Prostate gland (tissue), 2 donors: ENCODE data around the gene CTXND1. TPM values are rescaled to one million over a fixed set of nuclear protein-coding genes. Genes with fewer than 3 reads are reported as not detected.

Experiments
- DNase-seq: peaks from one replicate; pipeline ENCODE4 v3.0.0-alpha.2; 2019; ENCODE audit warnings: low spot score
- H3K27ac ChIP-seq, 2 donors: fragments of 200-600 bp; sonication (generic); 2 replicates each; pipeline ENCODE4 v1.5.1; 2017 to 2019
- H3K27me3 ChIP-seq: fragments of 200-600 bp; sonication (generic); replicated peaks from 2 replicates; pipeline ENCODE4 v1.5.1; 2019; ENCODE audit not compliant: insufficient read depth
- H3K36me3 ChIP-seq, 2 donors: fragments of 200-600 bp; sonication (generic); 1 replicate in 1 of 2; 2 replicates in 1 of 2; pipeline versions ENCODE4 v1.5.1 to v1.8.1; 2017 to 2019
- H3K4me1 ChIP-seq: fragments of 200-600 bp; sonication (generic); replicated peaks from 2 replicates; pipeline ENCODE4 v1.5.1; 2019
- H3K4me3 ChIP-seq, 2 donors: fragments of 200-600 bp; sonication (generic); 2 replicates each; pipeline ENCODE4 v1.5.1; 2017 to 2019
- H3K9me3 ChIP-seq: fragments of 200-600 bp; sonication (generic); 2 replicates; pipeline ENCODE4 v1.5.1; 2017
- POLR2A ChIP-seq: fragments of 450-650 bp; IDR thresholded peaks from one replicate; pipeline ENCODE4 v1.6.1; 2016; ENCODE audit warnings: antibody characterized with exemption, mild to moderate bottlenecking
- POLR2AphosphoS5 ChIP-seq: sonication (generic); formaldehyde crosslinking; IDR thresholded peaks from one replicate; pipeline ENCODE4 v1.6.1; 2017; ENCODE audit warnings: antibody characterized with exemption
- WGBS: methylation state at CpG from one replicate; pipeline ENCODE4 v1.1.5; 2018; 5-methylcytosine and 5-hydroxymethylcytosine counted together
- intact Hi-C: fragments of 100-400 bp; cut with DNase I; formaldehyde crosslinking; loops from one replicate; pipeline ENCODE4 v1.14.2; 2022
- total RNA-seq, 2 donors: library from RNA; depleted of rRNA; stranded (reverse); fragments of >200 nt; gene quantifications; one replicate each; pipeline ENCODE4 v1.1.0, GENCODE V29; 2016
- TF ChIP-seq, protein P1 (sequence below), 4 experiments: fragments of 200-600 bp in 2 of 4; fragments of 450-650 bp in 2 of 4; sonication (generic) in 2 of 4; IDR thresholded peaks; 1 replicate in 3 of 4; 2 replicates in 1 of 4; pipeline ENCODE4 v1.5.1; 2016 to 2019; ENCODE audit warnings: antibody characterized with exemption in 4 of 4, mild to moderate bottlenecking in 2 of 4, moderate library complexity in 2 of 4

Gene CTXND1
- total RNA-seq, 2 donors from 2014 or later: 0.96 TPM; not detected in 1

DNA sequence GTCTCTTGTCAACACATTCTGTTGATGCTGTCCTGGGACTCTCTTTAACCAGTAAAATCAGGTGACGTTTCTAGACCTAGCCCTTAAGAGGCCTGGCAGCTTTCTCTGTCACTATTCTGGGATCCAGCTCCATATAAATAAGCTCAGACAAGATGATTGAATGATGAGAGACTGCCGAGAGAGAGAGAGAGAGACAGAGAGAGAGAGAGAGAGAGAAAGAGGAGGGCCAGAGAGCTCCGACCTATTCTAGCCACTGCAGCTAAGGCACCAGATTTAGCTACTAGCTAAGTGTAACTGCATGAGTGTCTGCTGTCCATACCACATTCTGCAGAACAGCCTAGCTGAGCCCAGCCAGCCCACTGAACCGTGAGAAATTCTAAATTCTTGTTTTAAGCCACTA is 36.1 kb upstream of the CTXND1 start:
- Histone ChIP-seq H3K4me1 (no peaks in the 10 kb centered on the region), H3K9me3 (no peaks in the 10 kb centered on the region), H3K36me3 (no peaks in the 10 kb centered on the region), H3K27me3 (no peaks in the 10 kb centered on the region), H3K27ac (no peak overlapping the region), H3K4me3 (no peak overlapping the region)
- TF ChIP-seq POLR2A: no peak
- TF ChIP-seq POLR2AphosphoS5: no peak
- TF ChIP-seq, protein P1, sequence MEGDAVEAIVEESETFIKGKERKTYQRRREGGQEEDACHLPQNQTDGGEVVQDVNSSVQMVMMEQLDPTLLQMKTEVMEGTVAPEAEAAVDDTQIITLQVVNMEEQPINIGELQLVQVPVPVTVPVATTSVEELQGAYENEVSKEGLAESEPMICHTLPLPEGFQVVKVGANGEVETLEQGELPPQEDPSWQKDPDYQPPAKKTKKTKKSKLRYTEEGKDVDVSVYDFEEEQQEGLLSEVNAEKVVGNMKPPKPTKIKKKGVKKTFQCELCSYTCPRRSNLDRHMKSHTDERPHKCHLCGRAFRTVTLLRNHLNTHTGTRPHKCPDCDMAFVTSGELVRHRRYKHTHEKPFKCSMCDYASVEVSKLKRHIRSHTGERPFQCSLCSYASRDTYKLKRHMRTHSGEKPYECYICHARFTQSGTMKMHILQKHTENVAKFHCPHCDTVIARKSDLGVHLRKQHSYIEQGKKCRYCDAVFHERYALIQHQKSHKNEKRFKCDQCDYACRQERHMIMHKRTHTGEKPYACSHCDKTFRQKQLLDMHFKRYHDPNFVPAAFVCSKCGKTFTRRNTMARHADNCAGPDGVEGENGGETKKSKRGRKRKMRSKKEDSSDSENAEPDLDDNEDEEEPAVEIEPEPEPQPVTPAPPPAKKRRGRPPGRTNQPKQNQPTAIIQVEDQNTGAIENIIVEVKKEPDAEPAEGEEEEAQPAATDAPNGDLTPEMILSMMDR (IDR thresholded peaks at IDR 0.05): no peak
- DNase-seq: no peak
- WGBS: 57% methylated on average over 4 of the region's 4 CpGs
- intact Hi-C loops: no loop called here

DNA sequence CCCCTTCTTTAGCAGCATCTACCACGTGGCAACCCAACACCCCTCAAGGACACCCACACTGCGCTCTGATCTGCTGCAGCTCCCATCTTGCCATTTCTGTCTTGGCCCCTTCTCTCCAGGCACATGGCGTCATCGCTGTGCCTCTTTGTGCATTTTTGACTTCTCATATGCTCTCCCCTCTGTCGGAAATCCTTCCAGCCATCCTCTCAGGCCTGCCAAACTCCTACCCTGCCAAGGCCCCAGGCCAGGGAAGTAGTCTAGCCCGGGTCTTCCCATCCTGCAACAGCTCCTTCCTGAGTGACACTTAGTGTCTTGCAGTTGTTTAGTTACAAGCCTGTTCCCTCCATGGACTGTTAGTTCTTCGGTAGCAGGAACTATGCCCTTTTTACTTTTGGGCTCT is 34.0 kb upstream of the CTXND1 start:
- 78% methylated on average over 7 of the region's 7 CpGs for WGBS
- Histone ChIP-seq H3K27me3 (no peaks in the 10 kb centered on the region), H3K27ac (no peak overlapping the region), H3K4me1 (no peaks in the 10 kb centered on the region), H3K36me3 (no peaks in the 10 kb centered on the region), H3K4me3 (no peak overlapping the region), H3K9me3 (no peaks in the 10 kb centered on the region)
- no peak for DNase-seq
- intact Hi-C loops: no loop called here
- TF ChIP-seq POLR2A (no peak), POLR2AphosphoS5 (no peak)
- TF ChIP-seq, protein P1 (IDR thresholded peaks at IDR 0.05): no peak

DNA sequence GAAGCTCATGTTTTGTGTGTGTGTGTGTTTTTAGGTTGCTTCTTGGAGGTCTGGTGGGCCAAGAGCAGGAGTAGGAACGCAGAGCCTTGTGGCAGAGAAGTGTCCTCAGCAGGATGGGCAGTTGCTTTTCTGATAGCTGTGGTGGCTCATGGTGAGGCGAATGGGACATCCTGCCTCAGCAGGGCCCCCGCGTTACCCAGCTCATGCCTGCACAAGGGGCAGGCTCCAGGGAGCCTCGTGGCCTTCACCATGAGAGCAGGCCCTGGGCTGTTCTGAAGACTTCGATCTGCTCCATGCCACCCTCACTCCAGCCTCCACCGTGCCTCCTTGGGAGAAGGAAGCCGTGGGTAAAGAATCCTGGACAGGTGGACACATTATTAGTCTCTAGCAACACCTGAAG is 33.4 kb upstream of the CTXND1 start:
- no peak overlapping the region for H3K27ac ChIP-seq
- intact Hi-C loops: no loop called here
- H3K9me3 ChIP-seq: no peaks in the 10 kb centered on the region
- H3K4me1 ChIP-seq: no peaks in the 10 kb centered on the region
- no peak for TF ChIP-seq POLR2A
- TF ChIP-seq POLR2AphosphoS5: no peak
- TF ChIP-seq, protein P1 (IDR thresholded peaks at IDR 0.05): no peak
- DNase-seq: no peak
- H3K27me3 ChIP-seq: no peaks in the 10 kb centered on the region
- no peaks in the 10 kb centered on the region for H3K36me3 ChIP-seq
- WGBS: 94% methylated on average over 8 of the region's 8 CpGs
- no peak overlapping the region for H3K4me3 ChIP-seq

DNA sequence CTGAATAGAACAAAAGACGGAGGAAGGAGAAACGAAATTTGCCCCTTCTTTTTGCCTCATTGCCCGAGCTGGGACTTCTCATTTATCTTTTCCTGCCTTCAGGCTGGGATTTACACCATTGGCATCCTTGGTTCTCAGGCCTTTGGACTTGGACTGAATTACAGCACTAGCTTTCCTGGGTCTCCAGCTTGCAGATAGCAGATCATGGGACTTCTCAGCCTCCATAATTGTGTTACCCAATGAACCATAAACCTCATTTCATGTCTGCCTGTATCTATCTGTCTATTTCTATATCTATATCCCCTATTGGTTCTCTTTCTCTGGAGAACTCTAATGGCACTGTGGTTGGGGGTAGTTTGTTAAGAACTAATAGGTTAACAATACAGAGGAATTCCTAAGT is 31.5 kb upstream of the CTXND1 start:
- Histone ChIP-seq H3K4me1 (no peaks in the 10 kb centered on the region), H3K36me3 (no peaks in the 10 kb centered on the region), H3K4me3 (no peak overlapping the region), H3K9me3 (no peaks in the 10 kb centered on the region), H3K27ac (no peak overlapping the region), H3K27me3 (no peaks in the 10 kb centered on the region)
- WGBS: 86% methylated on average over 3 of the region's 3 CpGs
- intact Hi-C loops: no loop called here
- TF ChIP-seq POLR2AphosphoS5 (no peak), POLR2A (no peak)
- TF ChIP-seq, protein P1 (IDR thresholded peaks at IDR 0.05): no peak
- no peak for DNase-seq

DNA sequence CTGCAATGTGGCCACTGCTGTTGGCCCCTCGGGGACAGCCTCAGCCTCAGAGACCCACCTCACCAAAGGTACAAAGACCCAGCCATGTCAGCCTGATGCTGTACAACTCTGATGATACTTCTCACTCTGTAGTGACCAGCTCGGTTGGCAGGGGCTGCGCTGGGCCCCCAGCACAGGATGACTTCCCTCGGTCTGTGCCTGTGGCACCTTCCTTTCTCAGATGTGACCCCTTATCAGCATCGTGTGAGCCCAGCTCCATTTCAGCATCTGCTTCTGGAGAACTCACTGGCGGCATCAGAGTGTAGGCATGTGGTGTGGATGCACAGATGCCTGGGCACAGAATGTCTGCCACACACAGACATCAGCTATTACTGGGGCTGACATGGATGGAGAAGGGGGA is 25.1 kb upstream of the CTXND1 start:
- H3K4me1 ChIP-seq: no peaks in the 10 kb centered on the region
- no peaks in the 10 kb centered on the region for H3K9me3 ChIP-seq
- WGBS: 74% methylated on average over 6 of the region's 6 CpGs
- no peak for DNase-seq
- no peak overlapping the region for H3K27ac ChIP-seq
- intact Hi-C loops: no loop called here
- H3K4me3 ChIP-seq: no peak overlapping the region
- no peaks in the 10 kb centered on the region for H3K27me3 ChIP-seq
- H3K36me3 ChIP-seq: no peaks in the 10 kb centered on the region
- TF ChIP-seq, protein P1 (IDR thresholded peaks at IDR 0.05): no peak
- TF ChIP-seq POLR2A (no peak), POLR2AphosphoS5 (no peak)
